ENCODE measurements around the gene FAT1. TPM values are rescaled to one million over a fixed set of nuclear protein-coding genes. Genes with fewer than 3 reads are reported as not detected.

The FAT1 gene
- total RNA-seq, 2 experiments from 2014 or later: under 0.01 to 0.08 TPM

- no peak overlapping the region for H2AFZ ChIP-seq (ENCODE audit: low read length)
- H3K4me1 ChIP-seq (ENCODE audit: insufficient read depth, low read length, poor library complexity, severe bottlenecking): no peaks in the 10 kb centered on the region
- no TSS peak for BruUV-seq (replicated peaks)
- POLR2A ChIA-PET: no interaction called here
- H4K20me1 ChIP-seq (ENCODE audit: insufficient read depth, low read length): no peaks in the 10 kb centered on the region
- CTCF ChIA-PET (ENCODE audit: unreplicated experiment): no interaction called here
- no peak overlapping the region for H3K4me3 ChIP-seq (ENCODE audit: low read depth, low read length, poor library complexity, severe bottlenecking)
- no peaks in the 10 kb centered on the region for H3K36me3 ChIP-seq (ENCODE audit: insufficient read depth, low read length)
- no peaks in the 10 kb centered on the region for H3K9me2 ChIP-seq (ENCODE audit: insufficient read depth, low read length)
- TF ChIP-seq EZH2phosphoT487 (IDR thresholded peaks at IDR 0.05; ENCODE audit: borderline replicate concordance, low read depth, low read length): no peak
- TF ChIP-seq, protein P1, sequence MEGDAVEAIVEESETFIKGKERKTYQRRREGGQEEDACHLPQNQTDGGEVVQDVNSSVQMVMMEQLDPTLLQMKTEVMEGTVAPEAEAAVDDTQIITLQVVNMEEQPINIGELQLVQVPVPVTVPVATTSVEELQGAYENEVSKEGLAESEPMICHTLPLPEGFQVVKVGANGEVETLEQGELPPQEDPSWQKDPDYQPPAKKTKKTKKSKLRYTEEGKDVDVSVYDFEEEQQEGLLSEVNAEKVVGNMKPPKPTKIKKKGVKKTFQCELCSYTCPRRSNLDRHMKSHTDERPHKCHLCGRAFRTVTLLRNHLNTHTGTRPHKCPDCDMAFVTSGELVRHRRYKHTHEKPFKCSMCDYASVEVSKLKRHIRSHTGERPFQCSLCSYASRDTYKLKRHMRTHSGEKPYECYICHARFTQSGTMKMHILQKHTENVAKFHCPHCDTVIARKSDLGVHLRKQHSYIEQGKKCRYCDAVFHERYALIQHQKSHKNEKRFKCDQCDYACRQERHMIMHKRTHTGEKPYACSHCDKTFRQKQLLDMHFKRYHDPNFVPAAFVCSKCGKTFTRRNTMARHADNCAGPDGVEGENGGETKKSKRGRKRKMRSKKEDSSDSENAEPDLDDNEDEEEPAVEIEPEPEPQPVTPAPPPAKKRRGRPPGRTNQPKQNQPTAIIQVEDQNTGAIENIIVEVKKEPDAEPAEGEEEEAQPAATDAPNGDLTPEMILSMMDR (conservative IDR thresholded peaks at IDR 0.05; ENCODE audit: low read length): no peak
- DNase-seq (ENCODE audit: low spot score): no peak
- H3K79me2 ChIP-seq (ENCODE audit: insufficient read depth, low read depth, low read length): no peaks in the 10 kb centered on the region
- H3K4me2 ChIP-seq (ENCODE audit: low read length): no peak overlapping the region
- intact Hi-C loops (cut with micrococcal nuclease; ENCODE audit: unreplicated experiment): no loop called here
- no peak overlapping the region for H3K27ac ChIP-seq (ENCODE audit: low read depth, low read length, poor library complexity, severe bottlenecking)
- H3K9me3 ChIP-seq (ENCODE audit: low read length): no peaks in the 10 kb centered on the region
Measured at GRCh38 chr4:186725469-186726425, 2.1 kb upstream of the FAT1 start.

DNA sequence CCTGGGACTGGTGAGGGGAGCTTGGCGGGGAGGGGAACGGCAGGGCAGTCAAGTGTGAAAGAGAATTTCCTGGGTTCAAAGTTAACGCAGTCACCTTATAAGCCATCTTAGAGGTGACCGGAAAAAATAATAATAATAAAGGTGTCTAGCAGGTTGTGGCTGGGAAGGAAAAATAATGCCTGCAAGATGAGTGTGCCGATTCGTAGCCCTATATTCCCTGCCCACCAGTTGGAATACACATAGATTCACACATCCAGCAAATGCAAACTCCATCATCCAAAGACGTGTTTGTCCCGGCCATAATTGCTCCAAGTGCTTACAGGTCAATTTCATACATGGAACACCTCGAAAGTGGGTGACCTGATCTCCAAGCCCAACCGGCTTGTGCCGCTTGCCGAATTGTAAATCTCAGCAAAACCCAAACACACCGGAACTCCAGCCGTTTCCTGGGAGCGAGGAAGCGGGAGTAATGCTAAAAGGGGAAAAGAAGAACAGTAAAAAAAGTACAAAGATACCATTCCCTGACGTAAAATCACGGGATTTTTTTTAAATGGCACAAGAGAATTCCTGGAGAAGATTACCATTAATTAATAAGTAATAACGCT lies 1.3 kb upstream of the FAT1 start:
- Histone ChIP-seq H3K9me3 (ENCODE audit: low read length) (no peaks in the 10 kb centered on the region), H3K4me1 (ENCODE audit: insufficient read depth, low read length, poor library complexity, severe bottlenecking) (no peaks in the 10 kb centered on the region), H3K4me3 (ENCODE audit: low read depth, low read length, poor library complexity, severe bottlenecking) (no peak overlapping the region), H3K79me2 (ENCODE audit: insufficient read depth, low read depth, low read length) (no peaks in the 10 kb centered on the region), H3K27ac (ENCODE audit: low read depth, low read length, poor library complexity, severe bottlenecking) (no peak overlapping the region), H3K9me2 (ENCODE audit: insufficient read depth, low read length) (no peaks in the 10 kb centered on the region), H3K36me3 (ENCODE audit: insufficient read depth, low read length) (no peaks in the 10 kb centered on the region), H4K20me1 (ENCODE audit: insufficient read depth, low read length) (no peaks in the 10 kb centered on the region), H3K4me2 (ENCODE audit: low read length) (no peak overlapping the region), H2AFZ (ENCODE audit: low read length) (no peak overlapping the region)
- intact Hi-C loops (cut with micrococcal nuclease; ENCODE audit: unreplicated experiment): no loop called here
- ChIA-PET CTCF (ENCODE audit: unreplicated experiment) (no interaction called here), POLR2A (no interaction called here)
- BruUV-seq (replicated peaks): no TSS peak
- TF ChIP-seq, protein P1 (conservative IDR thresholded peaks at IDR 0.05; ENCODE audit: low read length): no peak
- TF ChIP-seq EZH2phosphoT487 (IDR thresholded peaks at IDR 0.05; ENCODE audit: borderline replicate concordance, low read depth, low read length): no peak
- DNase-seq (ENCODE audit: low spot score): no peak

All from OCI-LY7 (cell line).